Central memory CD4-positive, alpha-beta T cell (primary cell): Measurements from ENCODE around the gene IL1RAPL1.
"Not testable (repeated sequence)": the region's sequence is repeated elsewhere in the genome, so short reads cannot be mapped to it uniquely, and the experiment has no call there.

Source experiments
- DNase-seq: peaks from one replicate; pipeline ENCODE4 v3.0.0; 2022

Gene IL1RAPL1

GRCh38 chrX:28988246-28988645, 401.0 kb downstream of the IL1RAPL1 start:
- no peak for DNase-seq

- DNase-seq, result no peak
Measured at GRCh38 chrX:28997706-28998463, 410.6 kb downstream of the IL1RAPL1 start.

DNA sequence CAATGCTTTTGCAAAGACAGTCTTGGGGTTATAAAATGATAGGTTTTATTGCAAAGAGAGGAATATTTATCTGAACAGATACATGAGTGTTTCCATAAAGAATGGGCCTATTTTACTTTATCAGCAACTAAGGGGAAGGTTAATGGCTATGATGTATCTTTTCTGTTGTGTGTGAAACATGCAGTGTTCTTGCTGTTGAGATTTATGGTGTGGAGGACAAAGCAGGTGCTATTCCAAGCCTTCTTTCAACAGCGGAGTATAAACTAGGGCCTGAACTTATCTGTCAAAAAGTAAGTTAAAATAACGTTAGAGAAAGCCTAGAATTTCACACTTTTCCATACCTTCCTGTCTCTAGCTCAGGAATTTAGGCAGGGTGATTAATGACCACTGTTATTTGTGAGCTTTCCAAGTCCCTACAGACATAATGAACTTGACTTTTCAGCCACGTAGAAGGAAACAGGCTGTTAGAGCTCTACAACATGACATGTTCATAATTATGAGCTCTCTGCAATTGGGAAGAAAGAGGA, 411.4 kb downstream of the IL1RAPL1 start:
- DNase-seq, result no peak

- no peak for DNase-seq
Measured at GRCh38 chrX:29012867-29013266, 425.6 kb downstream of the IL1RAPL1 start.

GRCh38 chrX:29023207-29023606, 436.0 kb downstream of the IL1RAPL1 start:
- no peak for DNase-seq

GRCh38 chrX:29024871-29025270, 437.6 kb downstream of the IL1RAPL1 start:
- DNase-seq, result no peak

DNA sequence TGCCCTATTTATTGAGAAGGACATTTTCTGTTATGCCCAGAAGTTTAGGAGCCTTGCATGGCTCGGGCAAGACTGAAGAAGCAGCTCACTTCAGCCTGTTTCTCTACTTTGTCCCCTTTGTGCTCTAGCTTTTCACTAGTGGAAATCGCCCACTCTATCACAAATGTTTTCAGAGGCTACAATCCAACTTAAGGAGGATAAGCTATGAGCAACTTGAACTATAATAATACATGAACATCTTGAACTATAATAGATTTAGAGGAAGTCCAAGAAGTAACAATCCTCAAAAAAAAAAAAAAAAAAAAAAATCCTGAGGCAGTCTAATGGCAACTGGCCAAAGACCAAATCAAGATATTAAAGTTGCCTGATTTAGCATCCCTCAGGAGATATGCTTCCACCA, 452.3 kb downstream of the IL1RAPL1 start:
- DNase-seq, result no peak

DNA sequence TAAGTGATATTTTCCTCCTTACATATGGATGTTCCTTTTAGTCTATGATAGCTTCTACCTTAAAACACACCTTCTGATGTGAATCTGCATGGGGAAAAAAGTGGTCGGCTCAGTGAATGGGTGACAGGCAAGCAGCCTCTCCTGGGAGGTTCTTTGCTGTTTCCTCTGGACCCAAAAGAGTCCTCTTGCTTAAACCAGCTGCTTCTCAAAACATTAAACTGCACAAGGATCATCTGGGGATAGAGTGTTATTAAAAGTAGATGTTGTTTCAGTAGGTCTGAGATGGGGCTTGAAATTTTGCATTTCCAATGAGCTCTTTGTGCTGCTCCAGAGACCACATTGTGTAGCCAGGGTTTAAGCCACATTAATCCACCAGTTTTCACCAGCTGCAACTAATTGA, 452.9 kb downstream of the IL1RAPL1 start:
- DNase-seq, result no peak

GRCh38 chrX:29042341-29042740, 455.1 kb downstream of the IL1RAPL1 start:
- no peak for DNase-seq

DNA sequence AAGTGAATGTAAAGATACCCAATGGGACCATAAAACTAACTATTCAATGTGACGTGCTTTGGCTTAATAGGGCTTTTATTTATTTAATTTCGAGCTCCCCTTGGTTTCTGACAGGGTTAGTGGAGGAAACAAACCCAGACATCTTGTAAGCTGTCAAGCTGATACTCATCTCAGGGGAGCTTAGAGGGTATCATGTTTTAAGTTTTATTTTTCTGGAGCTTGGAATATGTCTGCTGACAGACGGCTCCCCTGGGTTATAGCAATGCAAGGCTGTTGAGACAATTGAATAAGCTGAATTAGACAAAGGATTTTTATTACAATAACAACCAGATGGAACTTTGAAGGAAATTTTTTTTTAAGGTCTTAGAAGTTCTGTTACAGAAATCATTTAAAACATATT, 456.5 kb downstream of the IL1RAPL1 start:
- DNase-seq, result no peak

- no peak for DNase-seq
Measured at GRCh38 chrX:29044423-29045184, 457.4 kb downstream of the IL1RAPL1 start.

DNA sequence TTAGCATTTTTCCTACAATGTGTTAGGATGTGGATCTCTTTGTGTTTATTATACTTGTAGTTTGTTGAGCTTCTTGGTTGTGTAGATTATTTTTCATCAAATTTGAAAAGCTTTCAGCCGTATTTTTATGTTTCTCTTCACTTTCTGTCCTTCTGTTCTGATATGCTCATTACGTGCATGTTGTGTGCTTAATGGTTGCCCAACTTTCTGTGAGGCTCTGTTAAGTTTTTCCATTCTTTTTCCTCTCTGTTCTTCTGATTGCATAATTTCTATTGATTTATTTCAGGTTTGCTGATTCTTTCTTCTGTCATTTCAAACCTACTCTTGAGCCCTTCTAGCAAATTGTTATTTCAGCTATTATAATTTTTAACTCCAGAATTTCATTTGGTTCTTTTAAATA, 478.2 kb downstream of the IL1RAPL1 start:
- no peak for DNase-seq

DNA sequence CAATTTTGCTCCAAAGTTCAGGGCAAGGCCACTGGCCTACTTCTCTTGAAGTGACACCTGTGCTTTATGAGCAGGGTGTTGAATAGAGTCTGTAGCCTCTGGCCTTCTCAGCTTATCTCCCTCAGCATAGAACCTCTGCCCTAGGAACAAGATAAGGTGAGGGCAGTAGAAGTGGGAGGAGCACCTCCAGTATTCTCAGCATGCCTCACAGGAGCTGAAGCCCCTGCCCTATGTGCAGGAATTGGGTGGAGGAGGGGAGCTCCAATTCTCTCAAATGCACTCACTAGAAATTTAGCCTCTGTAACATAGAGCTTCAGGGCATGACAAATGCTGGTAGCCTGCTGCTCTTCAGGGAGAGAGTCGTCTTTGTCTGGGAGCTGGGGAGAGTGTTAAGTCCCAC, 479.3 kb downstream of the IL1RAPL1 start:
- DNase-seq, result no peak

GRCh38 chrX:29067351-29067750, 480.1 kb downstream of the IL1RAPL1 start:
- no peak for DNase-seq

- no peak for DNase-seq
Measured at GRCh38 chrX:29071525-29072320, 484.5 kb downstream of the IL1RAPL1 start.

DNA sequence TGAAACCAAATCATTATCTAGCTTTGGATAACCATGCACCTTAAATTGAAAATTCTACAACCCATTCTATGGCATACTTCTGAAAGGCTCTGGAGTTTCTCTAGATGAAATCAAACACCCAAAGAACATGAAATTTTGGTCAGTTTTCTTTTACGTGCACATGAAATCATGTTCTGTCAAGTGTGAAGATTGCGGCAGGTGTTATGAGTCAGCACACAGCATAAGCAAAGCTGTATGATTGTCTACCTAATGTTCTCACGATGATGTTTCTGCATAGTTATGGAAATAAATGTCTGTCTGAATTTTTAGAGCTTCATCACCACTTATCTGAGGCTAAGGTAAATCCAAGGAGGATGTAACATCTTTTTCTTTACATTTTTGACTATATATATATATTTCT, 495.3 kb downstream of the IL1RAPL1 start:
- no peak for DNase-seq

GRCh38 chrX:29083823-29084222, 496.6 kb downstream of the IL1RAPL1 start:
- DNase-seq, result no peak

DNA sequence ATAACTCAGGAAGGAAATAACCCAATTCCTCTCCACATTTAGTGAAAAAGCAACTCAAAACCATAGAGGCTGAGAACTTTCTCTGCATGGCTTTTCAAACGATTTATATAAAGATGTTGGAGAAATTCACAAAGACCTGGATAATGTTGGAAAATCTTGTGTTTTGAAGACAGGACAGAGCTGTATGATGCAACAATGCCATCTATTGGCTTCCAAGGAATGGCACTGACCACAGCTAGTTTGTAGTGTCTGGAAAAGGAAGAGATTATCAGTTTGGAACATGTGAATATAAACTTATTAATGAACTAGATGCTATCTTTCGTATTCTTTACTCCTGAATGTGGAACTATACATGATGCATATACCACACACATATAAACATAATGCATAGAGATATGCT, 503.6 kb downstream of the IL1RAPL1 start:
- DNase-seq, result no peak

DNA sequence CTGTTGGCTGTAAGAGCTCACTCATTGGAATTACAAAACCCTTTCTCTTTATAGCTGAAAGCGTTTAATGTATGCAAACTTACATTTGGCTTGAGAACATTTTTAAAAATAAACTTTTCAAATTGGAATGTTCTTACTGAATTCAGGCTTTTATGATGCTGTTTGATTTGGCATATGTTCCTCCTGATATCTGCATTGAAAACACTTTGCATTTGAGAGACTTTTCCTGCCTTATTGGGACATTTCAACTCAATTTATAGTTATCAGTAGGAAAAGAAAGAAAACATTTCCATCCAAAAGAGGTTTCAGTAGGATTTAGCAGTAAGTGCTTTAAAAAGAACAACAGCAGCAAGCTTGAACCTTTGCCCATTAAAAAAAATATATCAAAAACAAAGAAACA, 520.0 kb downstream of the IL1RAPL1 start:
- no peak for DNase-seq

GRCh38 chrX:29110041-29110440, 522.8 kb downstream of the IL1RAPL1 start:
- no peak for DNase-seq

DNA sequence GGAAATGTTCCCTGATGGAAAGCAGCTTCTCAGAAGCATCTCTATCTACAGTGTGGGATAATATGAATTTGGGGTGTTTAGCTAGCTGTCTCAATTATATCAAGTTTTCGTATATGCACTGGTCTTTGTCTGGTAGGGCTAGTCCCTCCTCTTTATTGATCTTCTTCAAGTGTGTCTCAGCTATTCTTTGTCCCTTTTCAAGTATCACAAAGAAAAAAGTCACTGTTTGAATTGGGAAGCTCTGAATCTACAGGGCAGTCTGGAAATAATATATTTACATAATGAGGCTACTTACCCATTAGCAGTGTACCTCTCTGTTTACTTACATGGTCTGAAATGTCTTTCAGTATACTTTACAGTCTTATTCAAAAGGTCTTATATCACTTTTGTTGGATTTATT, 526.0 kb downstream of the IL1RAPL1 start:
- DNase-seq, result no peak

GRCh38 chrX:29122817-29123216, 535.6 kb downstream of the IL1RAPL1 start:
- DNase-seq, result not testable (repeated sequence)

GRCh38 chrX:29130905-29131304, 543.7 kb downstream of the IL1RAPL1 start:
- no peak for DNase-seq
